ENCODE measurements around the gene RAC2. TPM values are rescaled to one million over a fixed set of nuclear protein-coding genes. Genes with fewer than 3 reads are reported as not detected.
A peak's percentile ranks its signal among the peaks of the same experiment; 100 is the strongest.

The RAC2 gene
- total RNA-seq, 2 experiments from 2014 or later: 834 to 907 TPM

GRCh38 chr22:37226514-37226913, 17.6 kb downstream of the RAC2 start:
- peaks cover 84% of the 10 kb centered on the region for H3K36me3 Mint-ChIP-seq
- ATAC-seq (no peak), DNase-seq (no peak)
- peaks cover 90% of the 10 kb centered on the region for H3K4me1 Mint-ChIP-seq
- no peak overlapping the region for H3K4me3 Mint-ChIP-seq
- no peaks in the 10 kb centered on the region for H3K27me3 Mint-ChIP-seq
- CTCF ChIA-PET: interaction anchor here (1.2 to 2.1 kb wide), 5 partner anchors 16 to 59 kb away, joined by 3 to 15 read pairs (median 5); no protein-coding TSS in a partner anchor
- peak overlapping the region; percentile 96 for H3K27ac Mint-ChIP-seq
- H3K9me3 Mint-ChIP-seq (ENCODE audit: low read depth): peaks cover under 1% of the 10 kb centered on the region

- H3K36me3 Mint-ChIP-seq: peaks cover 83% of the 10 kb centered on the region
- H3K4me3 Mint-ChIP-seq: no peak overlapping the region
- H3K27ac Mint-ChIP-seq: peak overlapping the region; percentile 96
- H3K9me3 Mint-ChIP-seq (ENCODE audit: low read depth): peaks cover 2% of the 10 kb centered on the region
- no peak for DNase-seq
- peaks cover 90% of the 10 kb centered on the region for H3K4me1 Mint-ChIP-seq
- ATAC-seq: no peak
- H3K27me3 Mint-ChIP-seq: no peaks in the 10 kb centered on the region
- CTCF ChIA-PET: interaction anchor here (0.9 to 2.1 kb wide), 10 partner anchors 12 to 180 kb away, joined by 3 to 15 read pairs (median 4); partner anchors contain the start of gene RAC2
Observed at GRCh38 chr22:37226087-37226486, 18.0 kb downstream of the RAC2 start.

GRCh38 chr22:37225481-37225880, 18.6 kb downstream of the RAC2 start:
- DNase-seq (no peak), ATAC-seq (no peak)
- H3K4me3 Mint-ChIP-seq: no peak overlapping the region
- peaks cover 81% of the 10 kb centered on the region for H3K36me3 Mint-ChIP-seq
- H3K27ac Mint-ChIP-seq: peak overlapping the region; percentile 96
- H3K9me3 Mint-ChIP-seq (ENCODE audit: low read depth): peaks cover 2% of the 10 kb centered on the region
- CTCF ChIA-PET: interaction anchor here (0.9 to 2.1 kb wide), 10 partner anchors 12 to 179 kb away, joined by 3 to 15 read pairs (median 4); partner anchors contain the start of gene RAC2
- H3K27me3 Mint-ChIP-seq: no peaks in the 10 kb centered on the region
- peaks cover 90% of the 10 kb centered on the region for H3K4me1 Mint-ChIP-seq

GRCh38 chr22:37224757-37225420, 19.2 kb downstream of the RAC2 start:
- Mint-ChIP-seq H3K4me3 (no peak overlapping the region), H3K27me3 (no peaks in the 10 kb centered on the region), H3K27ac (peak overlapping the region; percentile 96), H3K36me3 (peaks cover 80% of the 10 kb centered on the region), H3K4me1 (peaks cover 90% of the 10 kb centered on the region), H3K9me3 (ENCODE audit: low read depth) (peaks cover 2% of the 10 kb centered on the region)
- DNase-seq (no peak), ATAC-seq (no peak)
- CTCF ChIA-PET: interaction anchor here (1.0 to 2.6 kb wide), 8 partner anchors 18 to 179 kb away, joined by 4 to 15 read pairs (median 5); partner anchors contain the start of gene RAC2

- H3K9me3 Mint-ChIP-seq (ENCODE audit: low read depth): peaks cover 2% of the 10 kb centered on the region
- ATAC-seq (no peak), DNase-seq (no peak)
Observed at GRCh38 chr22:37223965-37224551, 20.0 kb downstream of the RAC2 start.

GRCh38 chr22:37222440-37222971, 21.6 kb downstream of the RAC2 start:
- ATAC-seq (peak; percentile 58), DNase-seq (peak; percentile 75)
- Mint-ChIP-seq H3K27me3 (no peaks in the 10 kb centered on the region), H3K9me3 (ENCODE audit: low read depth) (peaks cover 2% of the 10 kb centered on the region), H3K36me3 (peaks cover 61% of the 10 kb centered on the region), H3K4me3 (peak overlapping the region; percentile 57), H3K4me1 (peaks cover 87% of the 10 kb centered on the region), H3K27ac (peak overlapping the region; percentile 96)
- CTCF ChIA-PET: interaction anchor here (0.7 to 2.6 kb wide), 12 partner anchors 16 to 440 kb away, joined by 3 to 12 read pairs (median 4); partner anchors contain the start of genes CYTH4 and RAC2

More at GRCh38 chr22:37223965-37224551, 20.0 kb downstream of the RAC2 start:
- Mint-ChIP-seq H3K36me3 (peaks cover 71% of the 10 kb centered on the region), H3K27ac (peak overlapping the region; percentile 96), H3K27me3 (no peaks in the 10 kb centered on the region), H3K4me1 (peaks cover 90% of the 10 kb centered on the region), H3K4me3 (no peak overlapping the region)
- CTCF ChIA-PET: interaction anchor here (2.6 kb wide), 1 partner anchor 36 kb away, joined by 12 read pairs; no protein-coding TSS in a partner anchor

GRCh38 chr22:37221424-37222333, 22.4 kb downstream of the RAC2 start:
- no peaks in the 10 kb centered on the region for H3K27me3 Mint-ChIP-seq
- ATAC-seq: no peak
- H3K4me3 Mint-ChIP-seq: no peak overlapping the region
- DNase-seq: no peak
- peaks cover 2% of the 10 kb centered on the region for H3K9me3 Mint-ChIP-seq (ENCODE audit: low read depth)
- peak overlapping the region; percentile 96 for H3K27ac Mint-ChIP-seq
- CTCF ChIA-PET: interaction anchor here (0.9 to 4.4 kb wide), 9 partner anchors 9 to 439 kb away, joined by 3 to 24 read pairs (median 7); partner anchors contain the start of gene CYTH4
- H3K4me1 Mint-ChIP-seq: peaks cover 91% of the 10 kb centered on the region
- H3K36me3 Mint-ChIP-seq: peaks cover 62% of the 10 kb centered on the region

- Mint-ChIP-seq H3K36me3 (peaks cover 51% of the 10 kb centered on the region), H3K27me3 (no peaks in the 10 kb centered on the region), H3K4me3 (peak overlapping the region; percentile 71), H3K4me1 (peaks cover 89% of the 10 kb centered on the region), H3K27ac (peak overlapping the region; percentile 96), H3K9me3 (ENCODE audit: low read depth) (peaks cover 2% of the 10 kb centered on the region)
- CTCF ChIA-PET: interaction anchor here (0.9 to 5.7 kb wide), 7 partner anchors 10 to 40 kb away, joined by 3 to 62 read pairs (median 13); partner anchors contain the start of gene RAC2
- ATAC-seq: no peak
- no peak for DNase-seq
Observed at GRCh38 chr22:37220543-37220981, 23.5 kb downstream of the RAC2 start.

GRCh38 chr22:37219533-37219932, 24.5 kb downstream of the RAC2 start:
- Mint-ChIP-seq H3K36me3 (peaks cover 41% of the 10 kb centered on the region), H3K9me3 (ENCODE audit: low read depth) (peaks cover 2% of the 10 kb centered on the region), H3K4me3 (peak overlapping the region; percentile 71), H3K27ac (peak overlapping the region; percentile 92), H3K4me1 (peaks cover 80% of the 10 kb centered on the region), H3K27me3 (no peaks in the 10 kb centered on the region)
- DNase-seq (no peak), ATAC-seq (peak; percentile 18)
- CTCF ChIA-PET: interaction anchor here (1.0 to 5.7 kb wide), 11 partner anchors 11 to 57 kb away, joined by 3 to 62 read pairs (median 4); partner anchors contain the start of gene RAC2

GRCh38 chr22:37218771-37219411, 25.2 kb downstream of the RAC2 start:
- CTCF ChIA-PET: interaction anchor here (1.0 to 5.7 kb wide), 9 partner anchors 12 to 57 kb away, joined by 3 to 62 read pairs (median 6); partner anchors contain the start of gene RAC2
- peak; percentile 82 for DNase-seq
- peak; percentile 59 for ATAC-seq
- Mint-ChIP-seq H3K9me3 (ENCODE audit: low read depth) (peaks cover 2% of the 10 kb centered on the region), H3K27ac (peak overlapping the region; percentile 92), H3K4me1 (peaks cover 74% of the 10 kb centered on the region), H3K4me3 (peak overlapping the region; percentile 71), H3K27me3 (no peaks in the 10 kb centered on the region), H3K36me3 (peaks cover 34% of the 10 kb centered on the region)

GRCh38 chr22:37218399-37218770, 25.7 kb downstream of the RAC2 start:
- CTCF ChIA-PET: interaction anchor here (1.2 to 5.7 kb wide), 8 partner anchors 12 to 56 kb away, joined by 3 to 62 read pairs (median 11); partner anchors contain the start of gene RAC2
- Mint-ChIP-seq H3K4me1 (peaks cover 69% of the 10 kb centered on the region), H3K9me3 (ENCODE audit: low read depth) (peaks cover 2% of the 10 kb centered on the region), H3K27ac (peak overlapping the region; percentile 92), H3K4me3 (peak overlapping the region; percentile 71), H3K27me3 (no peaks in the 10 kb centered on the region), H3K36me3 (peaks cover 29% of the 10 kb centered on the region)
- no peak for DNase-seq
- peak; percentile 9 for ATAC-seq

- Mint-ChIP-seq H3K4me1 (peaks cover 45% of the 10 kb centered on the region), H3K9me3 (ENCODE audit: low read depth) (no peaks in the 10 kb centered on the region), H3K4me3 (no peak overlapping the region), H3K27ac (no peak overlapping the region), H3K27me3 (no peaks in the 10 kb centered on the region), H3K36me3 (peaks cover 9% of the 10 kb centered on the region)
- DNase-seq (no peak), ATAC-seq (no peak)
- CTCF ChIA-PET: interaction anchor here (0.8 to 5.7 kb wide), 4 partner anchors 10 to 28 kb away, joined by 3 to 62 read pairs (median 6); partner anchors contain the start of gene RAC2
Observed at GRCh38 chr22:37215890-37216289, 28.2 kb downstream of the RAC2 start.

All from activated CD8-positive, alpha-beta memory T cell treated with anti-CD3 and anti-CD28 coated beads, Interleukin-2, amount 10 ng/mL, durations not matched to agents 7 days and 5 days (primary cell).